Stomach (tissue), 4 donors: Measurements from ENCODE around the gene GCNT3.

Source experiments
- CTCF ChIP-seq, 7 experiments: fragments of 450-650 bp in 4 of 7; fragments of 200-600 bp in 3 of 7; sonication (generic) in 3 of 7; IDR thresholded peaks; one replicate each; pipeline ENCODE4 v1.5.1; 2016 to 2019; ENCODE audit warnings: antibody characterized with exemption in 7 of 7, control low read depth in 2 of 7, mild to moderate bottlenecking in 1 of 7
- POLR2A ChIP-seq, 4 donors: fragments of 450-650 bp; IDR thresholded peaks; one replicate each; pipeline ENCODE4 v1.6.1; 2016; ENCODE audit warnings: antibody characterized with exemption in 4 of 4, control low read depth in 2 of 4, mild to moderate bottlenecking in 1 of 4, moderate library complexity in 1 of 4
- POLR2AphosphoS5 ChIP-seq, 3 donors: sonication (generic); formaldehyde crosslinking; IDR thresholded peaks; one replicate each; pipeline ENCODE4 v1.6.1; 2016; ENCODE audit warnings: antibody characterized with exemption in 3 of 3

GRCh38 chr15:59605994-59606393, 5.6 kb upstream of the GCNT3 start:
- TF ChIP-seq CTCF (IDR thresholded peaks at IDR 0.05) (no peak), POLR2AphosphoS5 (IDR thresholded peaks at IDR 0.05) (no peak), POLR2A (IDR thresholded peaks at IDR 0.05) (no peak)
